GM19328 (cell line): ENCODE data around the gene ZNF543.
"Not testable (repeated sequence)": the region's sequence is repeated elsewhere in the genome, so short reads cannot be mapped to it uniquely, and the experiment has no call there.

ENCODE experiments used
- ATAC-seq: cut with Tn5 transposase; IDR thresholded peaks from one replicate; pipeline ENCODE4 v1.9.1; 2021; ENCODE audit warnings: mild to moderate bottlenecking, moderate library complexity; ENCODE audit not compliant: unreplicated experiment

ZNF543 gene

GRCh38 chr19:57319869-57320179, 448 bp upstream of the ZNF543 start:
- no peak for ATAC-seq

- ATAC-seq: no peak
Observed at GRCh38 chr19:57321116-57321515, 844 bp downstream of the ZNF543 start.

GRCh38 chr19:57321751-57322150, 1.5 kb downstream of the ZNF543 start:
- ATAC-seq: no peak

GRCh38 chr19:57324992-57325391, 4.7 kb downstream of the ZNF543 start:
- ATAC-seq: no peak

GRCh38 chr19:57327993-57328392, 7.7 kb downstream of the ZNF543 start:
- no peak for ATAC-seq

GRCh38 chr19:57334191-57334590, 13.9 kb downstream of the ZNF543 start:
- no peak for ATAC-seq

GRCh38 chr19:57338877-57339276, 18.6 kb downstream of the ZNF543 start:
- no peak for ATAC-seq

GRCh38 chr19:57342582-57342981, 22.3 kb downstream of the ZNF543 start:
- ATAC-seq: no peak

- ATAC-seq: no peak
Observed at GRCh38 chr19:57348136-57348535, 27.9 kb downstream of the ZNF543 start.

- peak; percentile 97 for ATAC-seq
Observed at GRCh38 chr19:57350877-57351805, 30.9 kb downstream of the ZNF543 start, which contains the start of gene ZNF304. Gene ZNF304, plus strand, starts transcription at chr19:57351271. Its CDS starts 394 bp downstream, at chr19:57351665.

GRCh38 chr19:57351867-57352266, 31.6 kb downstream of the ZNF543 start:
- ATAC-seq: no peak

GRCh38 chr19:57355916-57356315, 35.6 kb downstream of the ZNF543 start:
- ATAC-seq: no peak

- ATAC-seq: no peak
Observed at GRCh38 chr19:57357406-57357805, 37.1 kb downstream of the ZNF543 start.

GRCh38 chr19:57359300-57359699, 39.0 kb downstream of the ZNF543 start:
- no peak for ATAC-seq

- no peak for ATAC-seq
Observed at GRCh38 chr19:57362419-57362818, 42.1 kb downstream of the ZNF543 start.

GRCh38 chr19:57362997-57363687, 42.9 kb downstream of the ZNF543 start, which contains the start of the genes TRAPPC2B and ZNF547:
Gene TRAPPC2B, plus strand, starts transcription at chr19:57363551. Its CDS starts 1,283 bp downstream, at chr19:57364834.
Gene ZNF547, plus strand, starts transcription at chr19:57363551. Its CDS starts 5,005 bp downstream, at chr19:57368556.
- peak; percentile 90 for ATAC-seq

- no peak for ATAC-seq
Observed at GRCh38 chr19:57363688-57364181, 43.5 kb downstream of the ZNF543 start.

GRCh38 chr19:57366776-57367175, 46.5 kb downstream of the ZNF543 start:
- no peak for ATAC-seq

- no peak for ATAC-seq
Observed at GRCh38 chr19:57374179-57374578, 53.9 kb downstream of the ZNF543 start.

- not testable (repeated sequence) for ATAC-seq
Observed at GRCh38 chr19:57374647-57375046, 54.4 kb downstream of the ZNF543 start.

GRCh38 chr19:57376151-57376550, 55.9 kb downstream of the ZNF543 start:
- ATAC-seq: no peak
